GM19397 (cell line): Measurements from ENCODE around the gene MFRP.
"Not testable (repeated sequence)": the region's sequence is repeated elsewhere in the genome, so short reads cannot be mapped to it uniquely, and the experiment has no call there.

Source experiments
- ATAC-seq: cut with Tn5 transposase; IDR thresholded peaks from one replicate; pipeline ENCODE4 v1.9.1; 2021; ENCODE audit warnings: mild to moderate bottlenecking, moderate library complexity; ENCODE audit not compliant: unreplicated experiment

Gene MFRP

DNA sequence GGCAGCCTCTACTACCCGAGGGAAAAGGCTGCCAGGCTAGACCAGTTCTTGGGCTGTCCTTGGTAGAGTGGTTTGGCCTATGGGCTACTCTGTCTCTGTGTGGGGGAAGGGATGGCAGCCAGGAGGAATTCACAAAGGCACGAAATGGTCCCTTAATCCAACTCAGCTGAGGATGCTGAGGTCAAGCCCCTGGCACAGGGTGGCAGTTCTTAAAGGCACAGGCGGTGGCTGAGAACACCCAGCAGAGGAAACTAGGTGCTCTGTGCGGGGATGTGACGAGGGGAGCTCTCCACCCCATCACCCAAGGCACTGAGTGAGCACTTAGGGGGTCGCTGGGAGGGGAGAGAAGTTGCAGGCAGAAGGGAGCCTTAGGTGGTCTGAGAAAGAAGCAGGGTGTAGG is at the start of gene MFRP:
Gene MFRP, minus strand, starts transcription at position 101 of the 400 bp plus-strand sequence. CDS start 192 bp downstream, outside the sequence.
- no peak for ATAC-seq

DNA sequence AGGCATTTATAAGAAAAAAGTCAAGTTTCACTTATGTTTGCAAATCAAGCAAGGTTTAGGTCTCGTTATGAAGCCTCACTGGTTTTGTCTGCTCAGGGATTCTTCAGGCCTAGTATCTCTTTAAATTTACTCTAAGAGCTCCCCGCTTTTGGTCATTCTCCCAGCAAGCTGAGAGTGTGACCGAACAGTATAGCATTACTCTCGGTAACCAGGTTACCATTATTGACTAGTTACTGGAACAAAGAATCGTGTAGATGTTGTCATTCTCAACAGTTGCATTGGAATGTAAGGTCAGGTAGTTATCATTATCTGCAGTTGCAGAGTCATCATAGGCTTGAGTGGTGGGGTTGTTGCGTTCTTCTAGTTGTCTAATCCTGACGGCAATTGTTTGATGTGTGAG is 44.8 kb upstream of the MFRP start:
- no peak for ATAC-seq

GRCh38 chr11:119389611-119390254 is 43.2 kb upstream of the MFRP start:
- no peak for ATAC-seq

- no peak for ATAC-seq
Observed at GRCh38 chr11:119388103-119388502, 41.6 kb upstream of the MFRP start.

- no peak for ATAC-seq
Observed at GRCh38 chr11:119384332-119384731, 37.8 kb upstream of the MFRP start.

DNA sequence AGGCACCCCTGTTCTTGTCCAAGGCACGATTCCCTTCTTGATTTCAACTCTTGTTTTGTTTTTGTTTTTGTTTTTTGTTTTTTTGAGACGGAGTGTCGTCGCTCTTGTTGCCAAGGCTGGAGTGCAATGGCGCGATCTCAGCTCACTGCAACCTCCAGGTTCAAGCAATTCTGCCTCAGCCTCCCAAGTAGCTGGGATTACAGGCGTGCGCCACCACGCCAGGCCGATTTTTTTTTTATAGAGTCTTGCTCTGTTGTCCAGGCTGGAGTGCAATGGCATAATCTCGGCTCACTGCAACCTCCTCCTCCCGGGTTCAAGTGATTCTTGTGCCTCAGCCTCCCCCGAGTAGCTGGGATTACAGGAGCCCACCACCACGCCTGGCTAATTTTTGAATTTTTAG is 36.0 kb upstream of the MFRP start:
- ATAC-seq, result not testable (repeated sequence)

DNA sequence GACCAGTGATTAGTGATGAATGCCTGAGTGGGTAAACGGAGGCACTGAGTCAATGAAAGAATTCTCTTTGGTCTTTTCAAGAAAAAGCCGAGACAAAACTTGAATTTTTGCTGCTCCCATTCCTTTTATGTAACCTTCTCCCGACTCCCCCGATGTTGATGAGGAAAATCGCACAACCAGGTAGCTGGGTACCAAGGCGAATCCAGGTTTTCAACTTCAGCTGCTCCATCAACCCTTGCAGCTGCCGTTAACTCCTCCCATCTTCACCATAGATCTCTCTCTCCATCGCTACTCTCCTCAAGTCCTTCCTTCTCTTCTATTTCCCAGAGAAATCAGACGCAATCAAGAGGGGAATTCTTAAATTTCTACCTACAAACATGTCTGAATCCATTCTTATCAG is 35.6 kb upstream of the MFRP start:
- no peak for ATAC-seq

- peak; percentile 98 for ATAC-seq
Observed at GRCh38 chr11:119381181-119381988, 34.9 kb upstream of the MFRP start, which contains the start of gene USP2. Gene USP2 (minus strand): TSS chr11:119381690. CDS start chr11:119373480, 8,210 bp downstream.

DNA sequence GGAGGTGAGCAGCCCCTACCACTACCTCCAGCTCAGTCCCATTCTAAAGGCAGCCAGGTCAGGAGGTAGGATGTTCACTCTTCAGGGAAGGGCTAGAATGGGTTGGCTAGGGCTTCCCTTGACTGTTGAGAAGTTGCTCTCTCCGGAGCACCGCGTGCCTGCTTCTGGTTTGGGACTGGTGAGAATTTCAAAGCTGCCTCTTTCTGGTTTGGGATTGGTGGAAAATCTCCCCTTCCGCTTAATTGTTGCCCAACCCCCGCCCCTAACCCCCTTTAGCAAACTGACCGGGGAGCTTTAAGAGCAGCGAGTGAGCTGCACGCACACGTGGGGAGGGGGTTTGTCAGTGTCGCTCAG is 34.3 kb upstream of the MFRP start:
- ATAC-seq, result no peak

DNA sequence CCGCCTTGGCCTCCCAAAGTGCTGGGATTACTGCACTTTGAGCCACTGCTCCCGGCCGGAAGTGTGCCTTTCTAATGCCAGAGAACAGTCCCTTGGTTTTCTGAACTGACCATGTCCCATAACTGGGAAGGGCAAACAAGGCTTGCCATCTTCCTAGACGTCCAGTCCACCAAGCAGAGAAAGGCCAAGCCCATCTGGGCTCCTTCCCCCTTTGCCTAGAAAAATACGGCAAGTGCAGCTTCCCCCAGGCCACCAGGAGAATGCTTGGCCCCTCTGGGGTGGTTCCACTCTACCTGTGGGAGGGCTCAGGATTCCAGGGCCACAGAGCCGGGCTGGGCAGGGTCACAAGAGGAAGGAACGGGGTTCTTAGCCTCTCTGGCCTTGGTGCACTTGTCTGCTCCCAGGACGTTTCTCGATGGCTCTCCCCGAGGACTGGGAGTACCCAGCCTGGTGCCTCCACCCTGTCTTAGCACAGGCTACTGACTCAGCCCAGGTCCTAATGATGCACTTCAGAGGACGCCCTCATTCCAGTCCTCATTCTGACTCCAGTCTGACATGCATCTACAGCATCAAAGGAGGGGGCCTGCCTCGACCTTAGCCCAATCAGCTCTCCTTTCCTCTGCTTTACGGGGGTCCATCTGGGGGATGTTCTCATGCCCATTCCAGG is 33.8 kb upstream of the MFRP start:
- ATAC-seq, result no peak

GRCh38 chr11:119378851-119379465 is 32.5 kb upstream of the MFRP start:
- ATAC-seq, result no peak

- ATAC-seq, result no peak
Observed at GRCh38 chr11:119377961-119378667, 31.6 kb upstream of the MFRP start.

DNA sequence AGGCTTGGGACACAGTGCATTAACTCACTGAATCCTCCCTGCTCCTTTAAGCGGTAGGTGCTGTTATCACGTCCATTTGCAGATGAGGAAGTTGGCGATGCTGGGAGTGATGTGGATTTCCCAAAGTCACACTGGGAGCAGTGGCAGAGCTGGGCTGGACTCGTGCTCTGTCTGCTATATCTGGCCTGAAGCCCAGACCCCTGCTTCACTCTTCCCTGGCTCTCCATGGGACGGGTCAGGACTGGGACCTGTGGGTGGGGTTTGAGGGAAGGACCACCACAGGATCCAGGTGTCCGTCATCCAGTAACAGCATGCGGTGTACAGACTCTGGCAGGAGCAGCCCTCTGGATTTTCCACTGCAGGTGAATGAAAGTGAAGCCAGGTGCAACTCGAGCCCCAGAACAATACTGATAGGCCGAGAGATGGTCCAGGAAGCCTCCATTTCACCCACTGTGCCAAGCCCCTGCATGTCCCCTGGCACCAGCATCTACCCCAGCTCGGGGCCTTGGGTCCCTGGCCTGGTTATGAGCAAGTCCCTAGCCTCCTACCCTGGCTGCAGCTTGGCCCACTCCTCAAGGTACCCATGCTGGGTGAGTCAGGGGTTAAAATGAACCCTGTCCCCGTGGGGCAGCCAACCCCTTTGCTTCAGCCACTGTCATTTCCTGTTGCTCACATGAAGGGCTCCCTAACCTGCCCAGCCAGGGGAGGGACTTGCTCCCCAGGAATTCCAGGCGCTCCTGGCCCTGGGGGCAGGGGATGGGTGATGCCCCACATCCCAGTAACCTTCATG is 30.8 kb upstream of the MFRP start:
- ATAC-seq, result no peak

- ATAC-seq, result no peak
Observed at GRCh38 chr11:119376197-119376847, 29.8 kb upstream of the MFRP start.

- ATAC-seq, result no peak
Observed at GRCh38 chr11:119375337-119376196, 29.1 kb upstream of the MFRP start.

DNA sequence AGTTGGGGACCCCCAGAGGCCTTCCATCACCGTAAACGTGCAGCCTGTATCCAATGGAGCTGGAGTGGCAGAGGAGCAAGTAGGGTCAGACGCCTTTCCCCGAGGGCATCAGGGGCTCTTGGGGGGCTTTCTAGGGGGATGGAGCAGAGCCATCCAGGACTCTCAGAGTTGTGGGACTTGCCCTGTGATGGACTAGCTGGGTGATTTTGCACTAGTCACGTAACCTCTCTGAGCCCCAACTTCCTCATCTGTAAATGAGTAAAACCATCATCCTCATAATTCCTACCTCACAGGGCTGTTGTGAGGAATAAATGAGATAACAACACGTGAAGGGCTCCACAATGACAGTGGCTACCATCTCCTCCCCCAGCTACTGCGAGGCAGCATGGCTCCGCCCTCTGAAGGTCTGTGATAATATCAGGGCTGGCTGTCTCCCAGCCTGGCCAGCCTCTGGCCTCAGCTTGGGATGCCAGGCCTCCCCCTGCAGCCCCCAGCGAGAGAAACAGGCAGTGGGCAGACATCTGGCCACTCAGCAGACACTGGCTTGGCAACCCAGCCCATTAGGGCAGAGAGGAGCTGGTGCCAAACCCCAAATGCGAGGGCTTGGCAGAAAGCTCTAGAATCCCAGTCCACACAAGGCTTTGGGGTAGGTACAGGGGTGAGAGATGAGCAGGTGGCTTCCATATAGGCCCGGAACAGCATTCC is 28.3 kb upstream of the MFRP start:
- no peak for ATAC-seq

- ATAC-seq, result no peak
Observed at GRCh38 chr11:119373921-119374631, 27.6 kb upstream of the MFRP start.
